AML-193 (cell line): ENCODE data around the gene C6.
"Not testable (repeated sequence)": the region's sequence is repeated elsewhere in the genome, so short reads cannot be mapped to it uniquely, and the experiment has no call there.

ENCODE experiments used
- DNase-seq, 2 experiments: peaks; one replicate each; lab custom pipeline; 2025; lab: John Stamatoyannopoulos, UW

C6 gene

DNA sequence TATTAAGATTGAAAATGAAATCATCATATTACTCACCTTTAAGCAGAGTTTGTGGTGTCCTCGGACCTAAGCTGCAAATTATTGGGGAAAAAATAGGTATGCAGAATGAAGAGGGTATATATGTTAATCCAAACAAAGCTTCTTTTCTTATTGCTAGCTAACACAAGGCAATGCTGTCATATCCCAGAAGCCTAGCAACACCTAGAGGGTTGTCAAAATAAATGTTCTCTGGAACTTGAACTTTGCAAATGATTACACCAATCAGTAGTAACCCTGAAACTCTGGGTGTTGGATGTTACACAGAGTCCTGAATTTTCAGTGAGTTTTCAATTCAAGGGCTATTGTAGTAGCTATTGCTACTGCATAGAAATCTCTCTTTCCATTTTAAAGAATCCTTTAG, at the start of gene C6:
C6 (minus strand) TSS at position 193 of the 400 bp plus-strand sequence. CDS start 10,302 bp downstream, outside the sequence.
- no peak for DNase-seq

DNA sequence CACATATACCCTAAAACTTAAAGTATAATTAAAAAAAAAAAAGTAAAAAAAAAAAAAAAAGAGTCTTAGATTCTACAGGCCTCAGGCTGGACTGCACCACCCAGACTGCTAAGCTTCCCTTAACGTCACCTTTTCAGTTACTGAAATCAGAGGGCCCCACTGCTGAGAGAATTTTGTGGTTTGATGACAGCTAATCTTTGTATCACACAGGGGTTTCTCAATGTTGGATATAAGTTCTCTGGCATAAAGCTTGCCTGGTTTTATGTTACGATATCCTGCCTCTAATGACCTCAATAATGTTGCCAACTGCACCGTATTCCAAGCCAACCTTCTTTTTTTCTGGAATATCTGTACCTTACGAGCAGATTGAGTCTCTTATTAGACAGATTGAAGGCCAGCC, 43.1 kb upstream of the C6 start:
- DNase-seq = no peak

DNA sequence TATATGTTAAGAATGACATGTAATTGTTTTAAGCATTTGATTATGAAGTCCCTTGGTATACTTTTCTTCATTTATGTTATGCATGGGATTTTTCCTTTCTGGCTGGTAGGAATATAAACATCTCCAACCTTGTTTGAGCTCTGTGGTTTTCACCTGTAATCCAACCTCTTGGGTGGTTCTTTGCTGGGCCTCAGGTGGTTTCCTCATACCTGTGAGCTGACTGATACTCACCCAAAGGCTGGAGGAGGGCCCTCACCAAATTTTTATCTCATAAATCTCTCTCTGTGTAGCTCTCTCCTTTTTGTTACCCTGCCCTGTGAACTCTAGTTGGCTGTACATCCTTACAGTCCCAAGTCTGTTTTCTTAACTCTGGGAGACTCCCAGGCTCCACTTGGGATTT, 39.8 kb upstream of the C6 start:
- DNase-seq = no peak

DNA sequence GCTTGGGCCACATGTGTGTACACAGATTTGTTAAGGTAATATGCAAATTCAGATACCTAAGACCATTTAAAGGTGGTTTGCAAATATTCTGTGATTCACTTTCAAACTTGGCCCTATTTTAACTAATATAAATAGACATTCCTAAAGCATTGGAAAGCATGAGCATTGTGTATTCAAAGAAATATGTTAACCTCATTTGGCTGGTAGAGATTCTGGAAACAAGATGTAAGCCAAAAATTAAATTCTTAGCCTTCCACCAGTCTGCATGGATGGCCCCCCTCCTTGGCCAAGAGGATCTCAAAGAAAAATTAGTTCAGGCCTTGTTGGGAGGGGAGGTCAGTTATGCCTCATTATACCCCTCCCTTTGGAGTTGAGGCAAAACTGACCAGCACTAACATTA, 38.7 kb upstream of the C6 start:
- no peak for DNase-seq

DNA sequence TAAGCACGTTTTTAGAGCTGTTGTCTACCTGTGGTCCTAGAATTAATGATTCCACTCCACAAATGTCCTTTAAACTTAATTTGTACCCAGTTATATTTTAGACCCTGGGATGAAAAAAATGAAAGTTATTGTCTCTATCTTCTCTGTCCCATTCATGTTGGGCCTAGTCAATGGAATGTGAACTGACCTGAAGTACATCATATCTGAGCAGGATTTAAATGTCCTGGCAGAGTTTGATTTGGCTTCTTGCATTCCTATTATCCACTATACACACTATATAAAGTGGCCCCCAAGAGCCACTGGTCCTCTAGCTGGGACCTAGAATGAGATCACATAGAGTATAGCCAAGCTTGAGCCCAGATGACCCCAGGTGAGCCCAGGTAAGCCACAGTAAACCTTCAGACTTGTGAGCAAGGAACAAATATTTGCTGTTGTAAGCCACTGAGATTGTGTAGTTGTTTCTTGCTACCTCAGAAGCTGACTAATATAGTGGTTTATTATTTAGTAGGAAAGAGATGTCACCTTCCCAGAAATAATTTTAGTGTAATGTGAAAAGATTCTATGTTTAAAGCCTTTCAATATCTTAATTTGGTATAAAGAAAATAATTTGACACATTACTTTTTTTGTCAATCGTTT, 37.1 kb upstream of the C6 start:
- no peak for DNase-seq

DNA sequence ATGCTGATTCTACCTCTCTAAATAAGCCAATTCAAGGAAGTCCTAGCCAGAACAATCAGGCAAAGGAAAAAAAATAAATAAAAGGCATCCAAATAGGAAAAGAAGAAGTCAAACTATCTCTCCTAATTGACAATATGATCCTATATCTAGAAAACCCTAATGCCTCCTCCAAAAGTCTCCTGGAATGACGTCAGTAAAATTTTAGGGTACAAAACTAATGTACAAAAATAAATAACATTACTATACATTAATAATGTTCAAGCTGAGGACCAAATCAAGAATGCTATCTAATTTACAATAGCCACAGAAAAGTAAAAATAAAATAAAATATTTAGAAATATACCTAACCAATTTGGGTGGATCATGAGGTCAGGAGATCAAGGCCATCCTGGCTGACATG, 33.8 kb upstream of the C6 start:
- no peak for DNase-seq

DNA sequence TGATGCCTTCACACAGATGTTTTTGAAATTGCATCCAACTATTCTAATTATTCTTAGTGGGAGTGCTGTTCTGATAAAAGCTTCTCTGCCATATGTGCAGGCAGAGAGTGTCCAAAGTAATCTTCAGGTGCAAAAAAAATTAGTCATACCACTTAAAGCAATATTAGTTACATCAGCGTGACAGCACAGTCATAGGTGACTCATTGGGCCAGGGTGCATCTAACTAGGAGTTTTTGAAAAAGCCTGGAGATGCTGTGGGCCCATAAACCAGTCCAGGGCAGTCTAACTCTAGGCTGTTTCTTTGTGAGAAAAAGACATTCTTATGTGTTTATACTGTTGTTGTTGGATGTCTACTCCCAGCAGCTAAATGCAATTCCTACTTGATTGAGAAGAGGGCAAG, 33.0 kb upstream of the C6 start:
- DNase-seq = no peak

DNA sequence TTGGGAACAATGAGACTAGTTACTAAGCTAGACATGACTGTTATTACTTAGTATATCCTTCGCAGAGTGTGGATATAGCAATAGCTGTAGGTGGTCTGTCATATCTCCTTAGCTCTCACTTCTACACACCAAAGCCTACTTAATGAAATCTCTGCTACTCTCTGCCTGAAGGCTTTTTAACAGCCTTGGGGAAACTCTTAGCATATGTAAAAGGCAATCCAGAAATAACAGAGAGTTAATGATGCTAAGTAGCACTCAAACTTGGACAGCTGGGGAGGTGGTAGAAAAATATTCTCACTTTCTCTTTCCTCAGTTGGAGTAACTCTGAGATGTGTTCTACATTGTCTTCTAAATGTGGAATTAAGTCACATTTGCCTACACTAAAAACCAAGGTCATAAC, 30.2 kb upstream of the C6 start:
- no peak for DNase-seq

DNA sequence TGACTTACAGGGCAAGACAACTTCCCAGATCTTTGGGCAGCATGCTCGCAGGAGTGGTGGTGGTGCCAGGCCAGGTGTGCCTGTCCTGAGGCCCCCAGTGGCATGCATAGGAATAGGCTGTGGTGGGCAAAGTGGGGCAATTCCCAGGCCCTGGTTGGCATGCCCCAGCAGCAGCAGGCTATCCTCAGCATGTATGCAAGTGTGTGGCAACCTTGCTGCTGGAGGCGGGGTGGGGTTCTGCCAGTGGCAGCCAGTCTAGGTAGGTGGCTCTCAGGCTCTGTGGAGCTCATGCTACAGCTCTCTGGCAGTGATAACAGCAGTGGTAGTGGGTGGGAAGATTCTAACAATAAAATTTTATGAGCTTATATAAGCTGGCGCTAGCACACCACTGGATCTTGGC, 27.7 kb upstream of the C6 start:
- DNase-seq = no peak

DNA sequence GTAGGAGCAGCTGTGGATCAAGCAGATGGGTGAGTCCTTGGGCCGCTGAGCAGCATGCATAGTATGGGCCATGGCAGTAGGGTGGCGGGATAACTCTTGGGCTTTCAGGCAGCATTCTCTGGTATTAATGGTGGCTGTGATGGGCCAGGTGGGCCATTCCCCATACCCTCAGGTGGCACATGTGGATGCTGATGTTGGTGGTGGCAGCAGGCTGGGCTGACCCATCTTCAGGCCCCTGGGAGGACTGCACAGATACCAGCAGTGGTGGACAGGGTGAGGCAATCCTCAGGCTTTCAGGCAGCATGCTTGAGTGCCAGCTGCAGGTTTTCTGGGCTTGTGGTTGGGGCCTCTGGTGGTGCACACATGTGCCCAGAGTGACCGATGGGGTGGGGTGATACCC, 27.1 kb upstream of the C6 start:
- no peak for DNase-seq

DNA sequence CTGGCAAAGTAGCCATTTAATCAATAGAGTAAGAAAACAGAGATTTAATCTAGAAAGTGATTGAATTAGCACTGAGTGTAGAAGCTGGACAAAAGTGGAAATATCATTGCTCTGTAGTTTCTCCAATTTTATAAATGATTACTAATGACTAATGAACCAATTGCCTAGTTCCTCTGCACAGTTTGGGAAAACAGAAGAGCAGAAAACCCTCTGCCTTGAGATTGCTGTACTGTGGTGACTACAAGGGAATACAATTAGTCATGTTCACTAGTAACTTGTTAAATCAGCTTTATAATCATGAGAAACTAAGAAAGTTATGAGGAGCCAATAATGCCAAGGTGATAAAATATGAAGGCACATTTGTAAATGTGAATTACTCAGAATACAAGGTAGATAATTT, 21.1 kb upstream of the C6 start:
- DNase-seq = no peak

DNA sequence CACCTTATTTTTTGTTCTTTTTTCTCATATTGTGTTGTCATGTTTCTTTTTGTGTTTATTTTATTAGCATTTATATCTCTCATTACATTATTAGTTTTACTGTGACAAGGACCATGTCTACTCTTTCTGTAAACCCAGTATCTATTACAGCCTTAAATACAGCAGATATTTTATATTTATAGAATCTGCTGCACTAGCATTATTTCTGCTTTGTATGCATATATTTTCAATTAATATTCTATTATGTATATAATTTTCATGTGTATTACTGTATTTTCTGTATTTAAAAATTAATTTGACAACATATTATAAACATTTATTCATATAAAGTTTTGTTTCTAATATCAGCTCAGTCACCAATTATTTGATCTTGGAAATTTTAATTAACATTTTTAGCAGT, 19.5 kb upstream of the C6 start:
- DNase-seq = no peak

DNA sequence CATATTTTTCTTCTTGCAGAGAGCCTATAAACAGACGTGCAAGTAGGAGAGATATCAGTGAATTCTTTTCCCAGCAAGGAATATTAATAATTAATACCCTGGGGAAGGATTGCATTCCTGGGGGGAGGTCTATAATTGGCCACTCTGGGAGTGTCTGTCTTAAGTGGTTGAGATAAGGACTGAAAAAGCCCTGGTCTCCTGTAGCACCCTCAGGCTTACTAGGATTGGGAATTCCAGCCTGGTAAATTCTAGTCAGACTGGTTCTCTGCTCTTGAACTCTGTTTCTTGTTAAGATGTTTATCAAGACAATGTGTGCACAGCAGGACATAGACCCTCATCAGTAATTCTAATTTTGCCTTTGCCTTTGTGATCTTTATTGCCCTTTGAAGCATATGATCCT, 16.9 kb upstream of the C6 start:
- DNase-seq = not testable (repeated sequence)

DNA sequence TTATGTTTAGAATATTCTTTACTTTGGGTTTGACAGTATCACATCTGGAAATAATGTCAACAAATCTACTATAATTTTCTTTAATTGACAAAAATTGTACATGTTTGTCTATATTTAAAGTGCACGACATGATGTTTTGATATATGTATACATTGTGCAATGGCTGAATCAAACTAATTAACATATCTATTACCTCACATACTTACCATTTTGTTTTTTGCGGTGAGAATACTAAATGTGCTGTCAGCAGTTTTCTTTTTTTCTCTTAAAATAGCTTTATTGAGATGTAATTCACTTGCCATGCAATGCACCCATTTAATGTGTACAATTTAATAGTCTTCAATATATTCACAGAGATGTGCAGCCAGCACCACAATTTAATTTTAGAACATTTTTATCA, 10.6 kb upstream of the C6 start:
- DNase-seq = no peak

DNA sequence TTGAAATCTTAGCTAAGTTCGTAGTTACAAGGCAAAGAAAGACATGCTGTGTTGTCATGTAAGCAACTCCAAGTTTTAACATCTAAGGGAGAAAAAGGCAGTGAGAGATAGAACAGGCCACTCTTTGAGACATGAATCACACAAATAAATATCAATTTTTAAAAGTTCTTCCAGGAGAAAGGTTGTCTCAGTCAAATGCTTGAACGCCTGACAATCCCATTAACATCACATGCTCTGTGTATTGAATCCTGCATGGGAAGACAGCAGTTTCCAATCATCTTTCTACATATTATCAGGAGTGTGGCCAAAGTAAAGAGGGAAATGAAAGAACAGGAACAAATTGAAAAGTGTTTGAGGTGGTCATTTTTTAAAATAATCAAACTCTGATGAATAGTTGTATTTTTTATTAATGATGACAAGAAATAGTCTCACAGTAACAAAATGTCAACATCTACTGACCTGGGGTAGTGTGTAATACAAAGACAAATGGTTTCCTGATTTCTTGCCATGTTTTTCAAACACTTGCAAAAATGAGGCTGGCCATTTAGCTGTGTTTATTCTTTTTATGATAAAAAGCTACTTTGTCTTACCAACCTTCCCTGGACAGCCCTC, 6.4 kb upstream of the C6 start:
- DNase-seq = no peak

DNA sequence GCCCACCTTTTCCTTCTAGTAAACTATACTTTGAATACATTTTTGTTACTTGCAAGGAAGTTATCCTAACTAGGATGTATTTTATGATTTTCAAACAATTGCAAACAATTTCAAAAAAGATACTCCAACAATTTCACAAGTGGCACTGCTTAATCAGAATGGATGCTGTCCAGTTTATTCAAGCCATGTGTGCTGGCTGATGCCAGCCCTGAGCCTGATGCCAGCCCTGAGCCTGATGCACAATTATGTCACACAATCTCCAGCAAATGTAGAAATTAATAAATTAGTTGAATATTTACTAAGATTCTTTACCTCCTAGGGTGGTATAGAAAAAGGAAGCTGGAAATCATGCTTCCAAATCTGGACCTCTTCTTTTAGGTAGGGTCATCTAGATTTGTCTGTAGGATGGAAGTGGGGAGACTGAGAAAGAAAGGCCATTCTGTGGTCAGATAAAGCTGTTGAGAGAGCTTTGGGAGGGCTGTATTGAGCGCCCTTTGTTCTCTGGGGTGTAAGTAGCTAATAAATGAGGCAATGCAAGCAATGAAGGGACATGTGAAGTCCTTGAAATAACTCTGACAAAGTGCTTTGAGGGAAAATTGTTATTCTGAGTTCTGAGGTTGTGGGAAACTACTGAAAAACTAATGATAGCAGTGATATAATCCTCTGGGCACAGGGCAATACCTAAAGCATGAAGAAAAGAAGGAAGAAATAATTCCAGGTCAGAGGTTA, 5.8 kb upstream of the C6 start:
- no peak for DNase-seq

DNA sequence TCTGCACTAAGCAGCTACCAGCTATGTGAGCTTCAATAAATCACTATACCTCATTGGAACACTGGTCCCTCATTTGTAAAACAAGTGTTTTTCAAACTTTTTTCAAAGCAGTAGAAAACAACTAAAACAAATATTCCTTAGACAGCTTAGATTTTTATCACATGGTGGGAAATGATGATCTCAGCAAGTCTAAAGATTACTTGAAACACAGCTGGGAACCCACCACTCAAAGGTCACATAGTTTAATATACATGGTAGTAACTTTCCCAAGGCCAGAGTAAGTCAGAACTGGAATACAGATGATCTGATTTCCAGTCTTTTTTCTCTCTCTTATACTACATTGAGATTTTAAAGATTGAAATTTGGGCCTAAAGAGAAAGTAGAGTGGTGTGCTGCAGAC, 850 bp upstream of the C6 start:
- no peak for DNase-seq

DNA sequence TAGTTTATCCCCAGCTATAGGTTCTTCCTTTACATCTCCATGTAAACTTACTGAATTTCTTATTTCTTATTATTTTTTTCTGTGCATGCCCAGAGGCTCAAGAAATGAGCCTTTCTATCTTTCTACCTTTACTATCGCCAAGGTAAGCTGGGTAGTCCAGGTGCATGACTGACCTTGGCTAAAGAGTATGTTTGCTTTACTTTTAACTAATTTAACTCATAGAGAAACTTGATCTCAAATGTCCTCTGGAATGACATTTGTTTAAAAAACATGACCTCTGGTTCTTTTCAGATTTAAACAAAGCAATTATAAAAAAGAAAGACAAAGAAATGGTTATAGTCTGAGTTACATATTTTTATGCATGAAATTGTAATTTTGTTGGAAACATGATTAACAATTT, 397 bp downstream of the C6 start:
- no peak for DNase-seq

DNA sequence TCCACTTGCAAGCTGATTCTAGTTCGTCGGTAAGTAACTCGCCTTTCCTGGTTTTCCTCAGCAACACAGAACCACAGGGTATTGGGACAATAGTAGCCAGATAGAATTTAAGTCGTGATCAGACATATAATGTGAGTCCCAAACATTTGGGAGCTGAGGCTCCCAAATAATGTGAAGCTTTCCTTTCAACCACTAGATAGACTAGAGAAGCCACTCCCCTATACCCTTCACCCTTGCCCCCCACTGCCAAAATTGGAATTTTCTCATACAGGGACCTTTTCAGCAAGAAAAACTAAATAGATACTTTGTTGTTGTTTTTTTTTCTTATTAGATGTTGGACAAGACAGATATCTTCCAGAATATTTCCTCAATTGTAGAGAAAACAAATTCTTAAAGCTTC, 1.9 kb downstream of the C6 start:
- DNase-seq = no peak

DNA sequence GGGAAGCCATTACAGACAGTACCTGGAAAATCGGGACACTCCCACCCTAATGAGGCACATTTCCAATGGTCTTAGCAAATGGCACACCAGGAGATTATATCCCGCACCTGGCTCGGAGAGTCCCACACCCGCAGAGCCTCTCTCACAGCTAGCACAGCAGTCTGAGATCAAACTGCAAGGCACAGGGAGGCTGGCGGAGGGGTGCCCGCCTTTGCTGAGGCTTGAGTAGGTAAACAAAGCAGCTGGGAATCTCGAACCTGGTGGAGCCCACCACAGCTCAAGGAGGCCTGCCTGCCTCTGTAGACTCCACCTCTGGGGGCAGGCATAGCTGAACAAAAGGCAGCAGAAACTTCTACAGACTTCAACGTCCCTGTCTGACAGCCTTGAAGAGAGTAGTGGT, 7.9 kb downstream of the C6 start:
- not testable (repeated sequence) for DNase-seq

DNA sequence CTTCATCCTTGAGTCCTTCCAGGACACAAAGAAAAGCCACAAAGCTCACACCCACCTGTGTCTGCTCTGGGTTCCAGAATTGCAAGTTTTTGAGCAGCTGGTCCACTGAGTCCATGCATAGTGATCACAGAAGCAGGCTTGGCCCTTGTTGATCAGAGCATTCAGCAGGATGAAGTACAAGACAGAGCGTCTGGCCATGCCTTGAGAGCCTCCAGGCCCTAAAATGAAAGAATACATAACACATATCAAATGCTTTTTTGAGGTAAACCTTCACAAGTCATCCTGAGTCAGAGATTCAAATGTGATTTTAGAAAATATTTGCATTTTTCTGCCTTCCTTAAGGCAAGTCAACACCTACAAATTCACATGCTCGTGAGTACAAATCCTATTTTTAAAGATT, 10.3 kb downstream of the C6 start:
- DNase-seq = no peak

DNA sequence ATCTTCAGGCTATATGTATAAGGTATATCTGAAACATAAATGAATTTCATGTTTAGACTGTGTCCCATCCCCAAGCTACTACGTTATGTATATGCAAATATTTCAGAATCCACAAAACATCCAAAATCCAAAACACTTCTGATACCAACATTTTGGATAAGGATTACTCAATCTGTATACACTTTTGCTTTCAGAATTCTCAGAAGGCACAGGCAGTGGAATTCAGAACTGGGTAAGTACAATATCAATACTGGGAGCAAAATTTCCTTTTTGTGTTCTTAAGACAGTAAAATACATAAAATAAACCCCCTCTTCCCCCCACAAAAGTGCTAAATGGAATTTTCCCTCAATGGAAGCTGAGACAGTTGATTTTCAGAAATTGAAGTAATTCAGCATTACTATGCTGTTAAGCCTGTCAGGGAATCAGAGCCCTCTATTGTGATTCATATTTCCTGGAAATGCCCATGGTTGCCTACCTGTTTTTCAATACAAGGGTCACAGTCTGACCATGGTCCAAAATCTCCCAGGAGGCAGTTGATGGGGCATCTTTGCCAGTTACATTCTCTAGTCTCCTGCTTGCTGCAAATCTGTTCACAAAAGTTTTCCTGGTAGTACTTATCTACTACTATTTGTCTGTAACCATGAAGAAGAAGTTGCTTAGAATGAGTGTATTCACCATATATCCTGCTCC, 12.1 kb downstream of the C6 start:
- no peak for DNase-seq

DNA sequence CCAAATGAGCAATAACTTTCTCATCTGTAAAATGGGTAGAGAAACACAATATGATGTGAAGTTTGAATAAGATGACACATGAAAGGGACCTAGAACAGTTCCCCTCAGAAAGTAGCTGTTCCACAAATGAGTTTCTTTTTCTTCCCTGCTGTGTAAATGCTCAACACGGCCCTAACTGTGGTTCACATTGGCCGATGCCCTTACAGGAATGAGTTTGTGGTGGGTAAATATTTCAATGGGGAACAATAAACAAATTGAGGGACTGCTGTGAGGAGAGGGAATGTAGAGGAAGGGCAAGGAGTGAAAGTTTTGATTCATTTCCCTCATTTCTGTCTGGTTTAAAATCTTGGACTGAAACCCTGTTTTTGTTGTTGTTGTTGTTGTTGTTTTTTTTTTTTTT, 12.8 kb downstream of the C6 start:
- DNase-seq = no peak
